Esophagus muscularis mucosa (tissue), 4 donors: Measurements from ENCODE around the gene CHFR. TPM values are rescaled to one million over a fixed set of nuclear protein-coding genes. Genes with fewer than 3 reads are reported as not detected.

ENCODE experiments used
- DNase-seq: peaks from one replicate; pipeline ENCODE4 v3.0.0-alpha.2; 2017; ENCODE audit errors: extremely low spot score
- H3K27ac ChIP-seq, 4 donors: fragments of 200-600 bp; sonication (generic); replicated peaks in 1 of 4; 1 replicate in 3 of 4; 2 replicates in 1 of 4; pipeline ENCODE4 v1.5.1; 2016 to 2019; ENCODE audit warnings: mild to moderate bottlenecking in 1 of 4
- H3K27me3 ChIP-seq, 4 donors: fragments of 200-600 bp; sonication (generic); one replicate each; pipeline versions ENCODE4 v1.5.1 to v1.6.0; 2016 to 2019
- H3K36me3 ChIP-seq, 4 donors: fragments of 200-600 bp; sonication (generic); one replicate each; pipeline ENCODE4 v1.5.1; 2016 to 2019
- H3K4me1 ChIP-seq, 4 donors: fragments of 200-600 bp; sonication (generic); one replicate each; pipeline ENCODE4 v1.5.1; 2016 to 2019
- H3K4me3 ChIP-seq, 4 donors: fragments of 200-600 bp; sonication (generic); 1 replicate in 2 of 4; 2 replicates in 2 of 4; pipeline ENCODE4 v1.5.1; 2016 to 2019; ENCODE audit warnings: mild to moderate bottlenecking in 4 of 4, moderate library complexity in 1 of 4
- H3K9me3 ChIP-seq, 4 donors: fragments of 200-600 bp; sonication (generic); 1 replicate in 3 of 4; 2 replicates in 1 of 4; pipeline ENCODE4 v1.5.1; 2016 to 2019
- CTCF ChIP-seq, 3 experiments: fragments of 200-600 bp in 2 of 3; fragments of 450-650 bp in 1 of 3; sonication (generic) in 2 of 3; IDR thresholded peaks; one replicate each; pipeline ENCODE4 v1.5.1; 2017 to 2019; ENCODE audit warnings: antibody characterized with exemption in 3 of 3, mild to moderate bottlenecking in 2 of 3, moderate library complexity in 1 of 3
- EP300 ChIP-seq: sonication (generic); formaldehyde crosslinking; IDR thresholded peaks from one replicate; pipeline ENCODE4 v1.6.1; 2017; ENCODE audit warnings: antibody characterized with exemption
- POLR2A ChIP-seq: fragments of 450-650 bp; IDR thresholded peaks from one replicate; pipeline ENCODE4 v1.6.1; 2017; ENCODE audit warnings: antibody characterized with exemption, moderate library complexity, mild to moderate bottlenecking, low read depth
- POLR2AphosphoS5 ChIP-seq, 2 donors: sonication (generic); formaldehyde crosslinking; IDR thresholded peaks; one replicate each; pipeline ENCODE4 v1.6.1; 2017; ENCODE audit warnings: antibody characterized with exemption in 2 of 2
- WGBS: methylation state at CpG from one replicate; pipeline ENCODE4 v1.1.5; 2018; 5-methylcytosine and 5-hydroxymethylcytosine counted together
- intact Hi-C: fragments of 100-400 bp; cut with DNase I; formaldehyde crosslinking; loops from one replicate; pipeline ENCODE4 v1.15.1; 2023
- total RNA-seq, 4 donors: library from RNA; depleted of rRNA; stranded (reverse); fragments of >200 nt; gene quantifications; one replicate each; pipeline versions ENCODE4 v1.1.0 to v1.2.1, GENCODE V29; 2016

CHFR gene
- total RNA-seq, 4 donors from 2014 or later = 35.7 to 41.7 (median 40.0) TPM

GRCh38 chr12:132852496-132852895 is 34.9 kb downstream of the CHFR start:
- Histone ChIP-seq H3K36me3 (peaks cover 87 to 100% (median 99%) of the 10 kb centered on the region in 4 donors), H3K4me3 (no peak overlapping the region), H3K27me3 (no peaks in the 10 kb centered on the region), H3K27ac (no peak overlapping the region), H3K9me3 (no peaks in the 10 kb centered on the region), H3K4me1 (no peaks in the 10 kb centered on the region)
- no peak for DNase-seq
- WGBS = 93% methylated on average over 8 of the region's 12 CpGs
- intact Hi-C loops = no loop called here
- TF ChIP-seq EP300 (no peak), POLR2AphosphoS5 (IDR thresholded peaks at IDR 0.05) (no peak), CTCF (IDR thresholded peaks at IDR 0.05) (no peak), POLR2A (no peak)

DNA sequence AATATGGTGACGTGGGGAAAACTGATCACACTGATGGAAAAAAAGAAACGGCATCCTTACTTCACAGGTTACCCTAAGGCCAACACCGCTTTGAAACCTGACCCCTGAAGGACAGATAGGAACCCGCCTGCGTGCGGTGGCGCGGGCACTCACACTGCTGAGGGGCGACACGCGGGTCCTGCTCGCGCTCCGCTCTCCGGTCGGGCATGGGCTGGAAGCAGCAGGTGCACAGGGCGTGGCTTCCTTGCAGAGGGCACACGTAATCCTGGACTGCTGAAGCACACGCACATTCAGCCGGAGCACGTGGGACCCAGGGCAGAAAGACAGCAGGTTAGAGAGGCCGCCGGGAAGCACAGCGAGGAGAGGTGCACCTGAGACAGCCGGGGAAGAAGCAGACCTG is 35.9 kb downstream of the CHFR start:
- H3K4me1 ChIP-seq = no peaks in the 10 kb centered on the region
- TF ChIP-seq CTCF (IDR thresholded peaks at IDR 0.05) (no peak), POLR2AphosphoS5 (IDR thresholded peaks at IDR 0.05) (no peak), POLR2A (no peak), EP300 (no peak)
- no peaks in the 10 kb centered on the region for H3K9me3 ChIP-seq
- H3K27me3 ChIP-seq = no peaks in the 10 kb centered on the region
- no peak overlapping the region for H3K4me3 ChIP-seq
- no peak overlapping the region for H3K27ac ChIP-seq
- intact Hi-C loops = no loop called here
- H3K36me3 ChIP-seq = peaks cover 87 to 100% (median 99%) of the 10 kb centered on the region in 4 donors
- no peak for DNase-seq
- 97% methylated on average over 13 of the region's 25 CpGs for WGBS

- Histone ChIP-seq H3K36me3 (peaks cover 84 to 99% (median 98%) of the 10 kb centered on the region in 4 donors), H3K9me3 (no peaks in the 10 kb centered on the region), H3K4me3 (no peak overlapping the region), H3K27me3 (no peaks in the 10 kb centered on the region), H3K27ac (no peak overlapping the region), H3K4me1 (no peaks in the 10 kb centered on the region)
- intact Hi-C loops = no loop called here
- WGBS = 92% methylated on average over 8 of the region's 16 CpGs
- DNase-seq = no peak
- no peak for TF ChIP-seq CTCF (IDR thresholded peaks at IDR 0.05)
These were observed 37.1 kb downstream of the CHFR start for GRCh38 chr12:132850291-132850690.

DNA sequence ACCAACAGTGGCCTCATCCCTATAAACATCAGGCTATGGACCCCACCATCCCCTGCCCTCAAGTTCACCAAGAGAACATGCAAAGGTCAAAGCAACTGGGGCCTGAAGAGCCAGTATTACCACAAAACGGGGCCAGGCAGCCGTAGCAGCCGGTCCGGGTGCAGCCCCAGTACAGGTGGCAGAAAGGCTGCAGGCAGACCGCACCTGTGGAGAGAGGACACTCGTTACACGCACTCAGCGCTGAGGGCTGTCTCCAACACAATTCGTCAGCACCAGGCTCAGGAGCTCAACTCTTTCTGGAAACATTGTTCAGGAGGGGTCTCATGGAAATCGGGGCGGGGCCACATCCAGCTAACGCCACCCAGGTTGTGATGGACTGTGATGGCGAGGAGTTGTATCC is 38.9 kb downstream of the CHFR start:
- intact Hi-C loops = no loop called here
- Histone ChIP-seq H3K4me3 (no peak overlapping the region), H3K36me3 (peaks cover 70 to 99% (median 97%) of the 10 kb centered on the region in 4 donors), H3K9me3 (no peaks in the 10 kb centered on the region), H3K4me1 (no peaks in the 10 kb centered on the region), H3K27me3 (no peaks in the 10 kb centered on the region), H3K27ac (no peak overlapping the region)
- DNase-seq = no peak
- no peak for TF ChIP-seq CTCF (IDR thresholded peaks at IDR 0.05)
- no peak for TF ChIP-seq POLR2A
- no peak for TF ChIP-seq EP300
- TF ChIP-seq POLR2AphosphoS5 (IDR thresholded peaks at IDR 0.05) = no peak
- 94% methylated on average over 13 of the region's 13 CpGs for WGBS
